Measurements from ENCODE around the gene MEF2D.

MEF2D gene

DNA sequence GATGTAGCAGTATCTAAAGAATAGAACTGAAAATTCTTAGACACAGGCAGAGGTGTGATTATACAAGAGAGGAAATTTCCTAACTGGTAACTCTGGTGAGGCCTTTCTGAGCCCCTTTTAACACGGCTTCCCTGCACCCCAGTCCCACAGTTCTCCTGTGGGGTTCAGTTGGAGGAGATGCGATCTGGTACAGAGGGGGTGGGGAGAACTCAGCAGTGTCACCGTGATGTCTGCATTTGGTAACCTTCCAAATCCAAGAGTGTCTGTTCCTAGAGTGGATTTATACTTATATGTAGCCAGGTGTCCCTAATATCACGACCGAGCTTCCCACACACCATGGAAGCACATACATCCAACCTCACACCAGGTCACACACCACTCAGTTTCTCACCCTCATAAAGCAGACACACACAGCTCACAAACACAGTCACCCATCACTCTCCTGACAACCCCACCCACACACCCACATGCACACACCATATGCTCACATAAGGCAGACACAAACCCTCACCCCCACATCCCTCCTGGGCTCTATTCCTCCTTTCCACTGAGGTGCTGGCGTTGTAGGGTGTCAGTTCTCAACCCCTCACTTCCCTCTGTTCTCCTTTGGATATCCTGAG lies 83.1 kb downstream of the MEF2D start:
- Histone ChIP-seq H3K4me3 (no peak overlapping the region), H3K27ac (no peak overlapping the region)
- TF ChIP-seq, protein P1, sequence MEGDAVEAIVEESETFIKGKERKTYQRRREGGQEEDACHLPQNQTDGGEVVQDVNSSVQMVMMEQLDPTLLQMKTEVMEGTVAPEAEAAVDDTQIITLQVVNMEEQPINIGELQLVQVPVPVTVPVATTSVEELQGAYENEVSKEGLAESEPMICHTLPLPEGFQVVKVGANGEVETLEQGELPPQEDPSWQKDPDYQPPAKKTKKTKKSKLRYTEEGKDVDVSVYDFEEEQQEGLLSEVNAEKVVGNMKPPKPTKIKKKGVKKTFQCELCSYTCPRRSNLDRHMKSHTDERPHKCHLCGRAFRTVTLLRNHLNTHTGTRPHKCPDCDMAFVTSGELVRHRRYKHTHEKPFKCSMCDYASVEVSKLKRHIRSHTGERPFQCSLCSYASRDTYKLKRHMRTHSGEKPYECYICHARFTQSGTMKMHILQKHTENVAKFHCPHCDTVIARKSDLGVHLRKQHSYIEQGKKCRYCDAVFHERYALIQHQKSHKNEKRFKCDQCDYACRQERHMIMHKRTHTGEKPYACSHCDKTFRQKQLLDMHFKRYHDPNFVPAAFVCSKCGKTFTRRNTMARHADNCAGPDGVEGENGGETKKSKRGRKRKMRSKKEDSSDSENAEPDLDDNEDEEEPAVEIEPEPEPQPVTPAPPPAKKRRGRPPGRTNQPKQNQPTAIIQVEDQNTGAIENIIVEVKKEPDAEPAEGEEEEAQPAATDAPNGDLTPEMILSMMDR (IDR thresholded peaks at IDR 0.05) = no peak
- DNase-seq (ENCODE audit: low spot score) = no peak

DNA sequence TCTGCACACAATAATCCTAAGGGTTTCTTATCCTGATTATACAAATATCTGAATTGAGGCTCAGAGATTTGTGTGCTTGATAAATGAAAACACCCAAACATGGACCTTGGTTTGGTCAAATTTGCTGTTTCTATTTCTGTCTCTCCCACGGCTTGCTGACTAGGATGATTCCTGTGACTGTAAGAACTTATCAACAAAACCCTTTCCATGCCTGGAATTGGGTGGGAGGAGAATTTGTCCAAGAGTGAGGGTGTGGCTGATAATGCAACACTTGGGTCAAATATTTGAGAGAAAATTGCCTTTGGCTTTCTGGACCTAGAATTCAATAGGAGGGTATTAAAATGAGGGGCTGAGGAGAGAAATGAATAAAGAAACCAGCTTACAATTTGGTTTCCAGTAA lies 83.6 kb downstream of the MEF2D start:
- Histone ChIP-seq H3K4me3 (no peak overlapping the region), H3K27ac (no peak overlapping the region)
- DNase-seq (ENCODE audit: low spot score) = no peak
- TF ChIP-seq, protein P1 (IDR thresholded peaks at IDR 0.05) = no peak

DNA sequence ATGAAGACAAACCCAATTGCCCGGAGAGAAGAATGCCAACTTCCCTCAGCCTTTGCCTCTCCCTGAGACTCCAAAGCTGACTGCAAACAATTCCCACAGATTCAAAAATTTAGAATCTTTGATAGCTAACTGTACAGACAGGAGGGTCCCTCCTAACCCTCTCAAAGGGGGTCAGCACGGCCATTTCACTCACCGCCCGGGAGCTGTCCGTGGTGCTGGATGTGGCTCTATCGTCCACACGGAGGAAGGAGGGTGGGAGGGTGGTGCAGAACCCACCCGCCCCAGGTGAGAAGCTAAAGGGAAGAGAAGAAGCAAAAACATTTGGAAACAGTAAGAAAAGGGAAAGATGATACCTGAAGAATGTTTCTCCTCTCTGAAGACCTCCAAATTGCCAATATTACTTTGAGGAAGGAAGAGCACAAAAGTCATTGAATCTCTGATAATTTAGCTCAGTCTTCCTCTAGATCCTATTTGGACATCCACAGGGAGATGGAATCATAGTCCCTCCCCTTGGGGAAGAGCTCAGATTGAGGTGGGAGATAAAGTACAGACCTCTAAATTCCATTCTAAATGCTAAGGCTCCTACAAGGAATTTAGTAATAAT lies 86.0 kb downstream of the MEF2D start:
- H3K4me3 ChIP-seq = no peak overlapping the region
- no peak for DNase-seq (ENCODE audit: low spot score)
- TF ChIP-seq, protein P1 (IDR thresholded peaks at IDR 0.05) = no peak
- H3K27ac ChIP-seq = no peak overlapping the region

Data from coronary artery (tissue), 2 donors.